ENCODE results near the gene HLCS.

HLCS gene

DNA sequence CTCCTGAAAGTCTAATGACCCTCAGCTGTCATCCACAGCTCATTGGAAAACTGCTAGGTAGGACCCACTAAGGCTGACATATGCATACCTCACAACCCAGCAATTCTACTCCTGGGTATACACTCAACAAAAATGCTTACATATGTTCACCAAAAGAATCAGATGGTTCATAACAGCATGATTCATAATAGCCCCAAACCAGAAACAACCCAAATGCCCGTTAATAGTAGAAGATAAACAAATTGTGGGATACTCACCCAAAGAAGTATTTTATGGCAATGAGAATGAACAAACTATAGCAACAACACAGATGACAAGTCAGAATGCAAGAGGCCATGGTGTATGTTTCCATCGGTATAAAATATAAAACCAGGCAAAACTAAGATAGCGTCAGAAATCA lies 124.6 kb downstream of the HLCS start:
- TF ChIP-seq, protein P1, sequence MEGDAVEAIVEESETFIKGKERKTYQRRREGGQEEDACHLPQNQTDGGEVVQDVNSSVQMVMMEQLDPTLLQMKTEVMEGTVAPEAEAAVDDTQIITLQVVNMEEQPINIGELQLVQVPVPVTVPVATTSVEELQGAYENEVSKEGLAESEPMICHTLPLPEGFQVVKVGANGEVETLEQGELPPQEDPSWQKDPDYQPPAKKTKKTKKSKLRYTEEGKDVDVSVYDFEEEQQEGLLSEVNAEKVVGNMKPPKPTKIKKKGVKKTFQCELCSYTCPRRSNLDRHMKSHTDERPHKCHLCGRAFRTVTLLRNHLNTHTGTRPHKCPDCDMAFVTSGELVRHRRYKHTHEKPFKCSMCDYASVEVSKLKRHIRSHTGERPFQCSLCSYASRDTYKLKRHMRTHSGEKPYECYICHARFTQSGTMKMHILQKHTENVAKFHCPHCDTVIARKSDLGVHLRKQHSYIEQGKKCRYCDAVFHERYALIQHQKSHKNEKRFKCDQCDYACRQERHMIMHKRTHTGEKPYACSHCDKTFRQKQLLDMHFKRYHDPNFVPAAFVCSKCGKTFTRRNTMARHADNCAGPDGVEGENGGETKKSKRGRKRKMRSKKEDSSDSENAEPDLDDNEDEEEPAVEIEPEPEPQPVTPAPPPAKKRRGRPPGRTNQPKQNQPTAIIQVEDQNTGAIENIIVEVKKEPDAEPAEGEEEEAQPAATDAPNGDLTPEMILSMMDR (IDR thresholded peaks at IDR 0.05; ENCODE audit: low read depth, low read length): no peak
- H3K4me3 ChIP-seq (ENCODE audit: low read depth, low read length): no peak overlapping the region

DNA sequence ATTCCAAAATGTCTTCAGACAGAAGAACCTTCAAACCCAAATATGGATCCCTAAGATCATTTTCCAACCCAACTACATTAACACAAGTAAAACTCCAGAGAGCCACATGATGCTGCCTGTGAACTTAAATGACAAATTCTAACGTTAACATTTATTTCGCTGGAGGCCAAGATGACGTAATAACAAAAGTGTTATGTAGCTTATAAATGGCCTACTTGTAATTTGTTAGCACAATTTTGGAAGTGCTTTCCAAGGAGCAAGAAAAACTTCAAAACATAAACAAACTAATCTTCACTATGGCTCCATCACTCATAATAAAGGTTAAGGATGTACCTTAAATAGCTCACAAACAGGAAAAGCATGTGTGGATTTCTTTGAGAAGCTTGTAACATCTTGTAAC lies 126.7 kb downstream of the HLCS start:
- TF ChIP-seq, protein P1 (IDR thresholded peaks at IDR 0.05; ENCODE audit: low read depth, low read length): no peak
- H3K4me3 ChIP-seq (ENCODE audit: low read depth, low read length): no peak overlapping the region

DNA sequence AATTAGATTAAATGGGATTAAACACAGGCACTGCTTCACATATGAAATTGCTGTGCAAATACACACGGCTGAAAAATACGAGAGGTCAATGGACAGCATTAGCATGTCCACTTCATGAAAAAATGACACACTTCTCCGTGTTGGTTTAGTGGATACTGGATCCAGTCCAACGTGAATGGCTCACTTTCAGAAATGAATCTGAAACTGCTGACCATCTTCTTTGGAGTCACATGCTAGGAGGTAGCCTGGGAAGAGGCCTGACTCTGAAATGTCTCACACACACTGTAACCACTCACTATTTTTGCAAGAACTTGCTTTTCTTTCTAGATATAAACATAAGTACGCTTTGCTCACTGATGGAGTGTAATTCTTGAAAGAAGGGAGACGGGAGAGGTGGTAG lies 127.3 kb downstream of the HLCS start:
- TF ChIP-seq, protein P1 (IDR thresholded peaks at IDR 0.05; ENCODE audit: low read depth, low read length): no peak
- H3K4me3 ChIP-seq (ENCODE audit: low read depth, low read length): no peak overlapping the region

DNA sequence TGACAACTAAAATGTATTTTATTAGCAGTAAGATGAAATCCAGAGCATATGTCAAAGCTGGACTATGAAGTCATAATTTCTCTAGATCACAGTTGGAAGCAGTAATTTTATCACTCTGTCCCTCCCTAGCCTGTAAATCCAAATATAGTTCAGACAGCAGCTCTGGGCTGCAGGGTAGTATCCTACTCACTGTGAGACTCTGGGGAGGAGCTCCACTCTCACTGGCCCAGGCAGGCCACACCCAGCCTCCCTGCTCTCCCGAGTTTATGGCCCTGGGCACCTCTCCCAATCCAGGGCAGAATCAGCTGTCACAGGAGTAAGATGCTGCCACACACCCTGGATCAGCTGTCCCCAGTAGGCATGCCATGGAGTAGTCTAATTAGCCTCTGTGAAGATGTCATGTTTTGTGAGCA lies 131.1 kb downstream of the HLCS start:
- H3K4me3 ChIP-seq (ENCODE audit: low read depth, low read length): no peak overlapping the region
- TF ChIP-seq, protein P1 (IDR thresholded peaks at IDR 0.05; ENCODE audit: low read depth, low read length): no peak

DNA sequence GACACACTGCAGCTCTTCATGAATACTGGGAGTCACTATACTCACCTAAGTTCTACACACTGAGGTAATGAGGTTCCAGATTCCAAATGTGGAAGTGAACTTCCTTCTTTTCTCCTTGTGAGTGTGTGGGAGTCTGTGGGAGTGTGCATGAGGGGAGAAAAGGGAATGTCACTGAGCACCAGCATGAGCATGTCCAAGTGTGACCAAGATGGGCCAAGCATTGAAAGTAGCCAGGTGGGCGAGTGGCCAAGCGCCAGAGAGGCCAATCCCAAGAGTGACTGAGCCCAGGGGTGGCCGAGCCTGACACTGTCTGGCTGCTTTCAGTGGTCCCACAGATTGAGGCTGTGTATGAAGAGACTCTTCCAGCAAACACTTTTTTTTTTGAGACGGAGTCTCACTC lies 132.3 kb downstream of the HLCS start:
- TF ChIP-seq, protein P1 (IDR thresholded peaks at IDR 0.05; ENCODE audit: low read depth, low read length): no peak
- no peak overlapping the region for H3K4me3 ChIP-seq (ENCODE audit: low read depth, low read length)

DNA sequence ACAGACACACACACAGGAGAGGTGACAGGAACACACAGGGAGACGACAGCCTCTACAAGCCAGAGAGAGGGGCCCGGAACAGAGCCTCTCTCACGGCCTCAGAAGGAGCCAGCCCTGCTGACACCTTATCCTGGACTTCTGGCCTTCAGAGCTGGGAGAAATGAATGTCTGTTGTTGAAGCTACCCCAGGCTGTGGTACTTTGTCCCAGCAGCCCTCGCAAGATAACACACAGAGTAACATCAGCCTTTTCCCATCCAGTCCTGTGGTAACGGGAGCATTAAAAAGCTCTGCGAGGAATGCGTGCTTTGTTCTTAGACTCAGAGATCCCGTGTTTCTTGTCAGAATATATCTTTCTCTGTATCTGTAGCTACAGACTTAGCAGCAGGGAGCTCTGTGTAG lies 136.4 kb downstream of the HLCS start:
- no peak overlapping the region for H3K4me3 ChIP-seq (ENCODE audit: low read depth, low read length)
- TF ChIP-seq, protein P1 (IDR thresholded peaks at IDR 0.05; ENCODE audit: low read depth, low read length): no peak

DNA sequence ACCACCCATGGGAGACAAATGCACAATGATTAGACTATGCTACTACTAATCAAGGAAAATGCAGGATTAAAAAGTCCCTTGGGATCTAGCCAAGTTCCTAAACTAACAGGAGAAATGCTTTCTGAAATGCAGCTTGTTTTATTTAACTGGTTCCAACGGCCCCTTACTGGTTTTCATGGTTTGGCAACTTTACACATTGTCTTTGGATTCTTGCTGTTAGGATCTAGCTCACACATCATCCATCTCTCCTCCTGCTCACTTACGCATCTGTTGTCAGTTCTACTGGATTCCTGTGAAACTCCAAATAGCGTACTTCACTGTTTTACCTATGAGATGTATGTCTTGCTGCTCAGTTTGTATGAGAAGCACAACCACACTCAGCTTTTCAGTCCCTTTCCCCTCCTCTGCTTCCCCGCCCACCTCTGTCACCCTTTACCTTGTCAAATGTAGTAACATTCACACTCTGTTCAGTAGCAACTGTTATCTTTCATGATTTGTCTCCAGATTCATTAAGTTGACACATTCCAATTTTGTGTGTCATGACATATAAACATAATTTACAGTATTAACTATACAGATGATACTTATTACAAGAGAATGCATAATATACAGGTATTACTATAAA lies 137.5 kb downstream of the HLCS start:
- no peak overlapping the region for H3K4me3 ChIP-seq (ENCODE audit: low read depth, low read length)
- TF ChIP-seq, protein P1 (IDR thresholded peaks at IDR 0.05; ENCODE audit: low read depth, low read length): no peak

Data from WI38 (cell line).